ENCODE measurements around the gene HSBP1L1. TPM values are rescaled to one million over a fixed set of nuclear protein-coding genes. Genes with fewer than 3 reads are reported as not detected.

HSBP1L1 gene
- total and polyA plus RNA-seq, 2 experiments from 2014 or later = 1.8 to 3.7 TPM

GRCh38 chr18:79938196-79938595 lies 26.2 kb upstream of the HSBP1L1 start:
- DNase-seq (ENCODE audit: low spot score) = no peak
- no peaks in the 10 kb centered on the region for H3K27me3 Mint-ChIP-seq (ENCODE audit: insufficient read depth, low read depth, poor library complexity)

More at GRCh38 chr18:79938196-79938595, 26.2 kb upstream of the HSBP1L1 start:
- 0 out of 3 replicates have a peak, but pooled peaks cover 2% of the 10 kb centered on the region for H3K9me3 Mint-ChIP-seq
- H3F3A ChIP-seq (replicated peaks; ENCODE audit: low read depth) = no peaks in the 10 kb centered on the region
- no peak overlapping the region for H3K27ac Mint-ChIP-seq
- H3K4me1 ChIP-seq (ENCODE audit: insufficient read depth) = 0 out of 2 replicates have a peak, but pooled peaks cover 3% of the 10 kb centered on the region
- no peak for ATAC-seq
- no peak overlapping the region for H3K4me2 ChIP-seq
- H3K9me2 ChIP-seq (ENCODE audit: insufficient read depth) = no peaks in the 10 kb centered on the region
- H2AFZ ChIP-seq = no peak overlapping the region
- H3K27ac ChIP-seq (ENCODE audit: low read depth) = no peak overlapping the region
- H3K36me3 Mint-ChIP-seq (ENCODE audit: low read depth) = peaks cover 2% of the 10 kb centered on the region
- H3K27me3 ChIP-seq (ENCODE audit: insufficient read depth) = no peaks in the 10 kb centered on the region
- no peaks in the 10 kb centered on the region; the same call in 2 of the 3 replicates for H3K4me1 Mint-ChIP-seq
- H3K36me3 ChIP-seq (ENCODE audit: insufficient read depth) = no peaks in the 10 kb centered on the region
- H4K20me1 ChIP-seq (replicated peaks; ENCODE audit: insufficient read depth) = peaks cover 8% of the 10 kb centered on the region
- H3K4me3 Mint-ChIP-seq = no peak overlapping the region
- H3K79me2 ChIP-seq (replicated peaks; ENCODE audit: insufficient read depth) = peaks cover 5% of the 10 kb centered on the region; the same call in 1 of the 2 replicates
- TF ChIP-seq NANOG (IDR thresholded peaks at IDR 0.05; ENCODE audit: borderline replicate concordance) (no peak), CTCF (conservative IDR thresholded peaks at IDR 0.05; ENCODE audit: low read depth in 2 of 2) (no peak), EZH2 (IDR thresholded peaks at IDR 0.05; ENCODE audit: low read depth, unreplicated experiment) (no peak), ZNF331 (CRISPR knock-in tag; IDR thresholded peaks at IDR 0.05; ENCODE audit: low read depth) (no peak), REST (IDR thresholded peaks at IDR 0.05; ENCODE audit: unreplicated experiment) (no peak), STAT1 (IDR thresholded peaks at IDR 0.05; ENCODE audit: unreplicated experiment) (no peak), EZH2phosphoT487 (IDR thresholded peaks at IDR 0.05; ENCODE audit: unreplicated experiment) (no peak), JUNB (IDR thresholded peaks at IDR 0.05; ENCODE audit: unreplicated experiment) (no peak), ZNF462 (CRISPR knock-in tag; IDR thresholded peaks at IDR 0.05) (no peak), POLR2AphosphoS5 (IDR thresholded peaks at IDR 0.05; ENCODE audit: low read depth) (no peak), CREB1 (CRISPR knock-in tag; IDR thresholded peaks at IDR 0.05; ENCODE audit: low read depth) (no peak), ETS1 (IDR thresholded peaks at IDR 0.05) (no peak), ZNF114 (CRISPR knock-in tag; IDR thresholded peaks at IDR 0.05) (no peak)
- H3K4me3 ChIP-seq = no peak overlapping the region

All from GM23338 (cell line).